Thoracic aorta (tissue), 2 donors: ENCODE measurements around the gene ANKRD40. TPM values are rescaled to one million over a fixed set of nuclear protein-coding genes. Genes with fewer than 3 reads are reported as not detected.
A peak's percentile ranks its signal among the peaks of the same experiment; 100 is the strongest.

Experiments
- ATAC-seq: fragments of 150-250 bp; one replicate; pipeline ENCODE4 v1.8.0; 2017; ENCODE audit warnings: low read depth; ENCODE audit not compliant: insufficient number of reproducible peaks, low FRiP score
- DNase-seq: peaks from one replicate; pipeline ENCODE4 v3.0.0-alpha.2; 2020; ENCODE audit warnings: low spot score
- H3K27ac ChIP-seq, 2 donors: fragments of 200-600 bp; sonication (generic); 1 replicate in 1 of 2; 2 replicates in 1 of 2; pipeline ENCODE4 v1.5.1; 2016; ENCODE audit warnings: mild to moderate bottlenecking in 2 of 2, moderate library complexity in 2 of 2
- H3K27me3 ChIP-seq: fragments of 200-600 bp; sonication (generic); replicated peaks from 2 replicates; pipeline ENCODE4 v1.6.0; 2016; ENCODE audit warnings: mild to moderate bottlenecking; ENCODE audit not compliant: insufficient read depth
- H3K36me3 ChIP-seq: fragments of 200-600 bp; sonication (generic); one replicate; pipeline ENCODE4 v1.5.1; 2016
- H3K4me1 ChIP-seq, 2 donors: fragments of 200-600 bp; sonication (generic); 1 replicate in 1 of 2; 2 replicates in 1 of 2; pipeline versions ENCODE4 v1.5.1 to v1.6.0; 2016; ENCODE audit warnings: low read depth in 2 of 2, mild to moderate bottlenecking in 1 of 2; ENCODE audit not compliant: control insufficient read depth in 1 of 2
- H3K4me3 ChIP-seq: fragments of 200-600 bp; sonication (generic); 2 replicates; pipeline ENCODE4 v1.5.1; 2016; ENCODE audit warnings: mild to moderate bottlenecking
- H3K9me3 ChIP-seq: fragments of 200-600 bp; sonication (generic); 2 replicates; pipeline ENCODE4 v1.5.1; 2016
- total RNA-seq, 2 donors: library from RNA; depleted of rRNA; stranded (reverse); fragments of >200 nt; gene quantifications; one replicate each; pipeline versions ENCODE4 v1.1.0 to v1.2.3, GENCODE V29; 2016
- TF ChIP-seq, protein P1 (sequence below): fragments of 200-600 bp; sonication (generic); IDR thresholded peaks from one replicate; pipeline ENCODE4 v1.5.1; 2019; ENCODE audit warnings: antibody characterized with exemption

The ANKRD40 gene
- total RNA-seq, 2 donors from 2014 or later, result 38.6 to 61.9 TPM

DNA sequence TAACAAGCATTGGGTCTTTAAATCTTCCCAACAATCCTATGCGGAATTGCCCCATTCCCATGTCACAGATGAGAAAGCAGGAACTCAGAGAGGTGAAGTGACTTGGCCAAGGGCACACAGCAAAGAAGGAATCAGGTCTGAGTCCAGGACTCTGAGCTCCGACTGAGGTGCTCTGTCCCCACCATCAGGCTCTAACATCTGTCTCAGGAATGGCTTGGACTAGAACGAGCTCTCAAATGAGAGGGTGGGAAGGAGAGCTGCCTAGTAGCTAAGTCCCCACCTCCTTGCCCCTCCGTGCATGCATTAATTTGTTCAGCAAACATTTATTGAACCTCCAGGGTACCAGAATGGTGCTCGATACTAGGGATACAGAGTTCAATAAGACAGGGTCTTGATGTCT lies 46.4 kb downstream of the ANKRD40 start:
- no peak for ATAC-seq
- DNase-seq, result no peak
- H3K27ac ChIP-seq, result peak overlapping the region; percentile 50 to 67
- H3K36me3 ChIP-seq, result no peaks in the 10 kb centered on the region
- TF ChIP-seq, protein P1, sequence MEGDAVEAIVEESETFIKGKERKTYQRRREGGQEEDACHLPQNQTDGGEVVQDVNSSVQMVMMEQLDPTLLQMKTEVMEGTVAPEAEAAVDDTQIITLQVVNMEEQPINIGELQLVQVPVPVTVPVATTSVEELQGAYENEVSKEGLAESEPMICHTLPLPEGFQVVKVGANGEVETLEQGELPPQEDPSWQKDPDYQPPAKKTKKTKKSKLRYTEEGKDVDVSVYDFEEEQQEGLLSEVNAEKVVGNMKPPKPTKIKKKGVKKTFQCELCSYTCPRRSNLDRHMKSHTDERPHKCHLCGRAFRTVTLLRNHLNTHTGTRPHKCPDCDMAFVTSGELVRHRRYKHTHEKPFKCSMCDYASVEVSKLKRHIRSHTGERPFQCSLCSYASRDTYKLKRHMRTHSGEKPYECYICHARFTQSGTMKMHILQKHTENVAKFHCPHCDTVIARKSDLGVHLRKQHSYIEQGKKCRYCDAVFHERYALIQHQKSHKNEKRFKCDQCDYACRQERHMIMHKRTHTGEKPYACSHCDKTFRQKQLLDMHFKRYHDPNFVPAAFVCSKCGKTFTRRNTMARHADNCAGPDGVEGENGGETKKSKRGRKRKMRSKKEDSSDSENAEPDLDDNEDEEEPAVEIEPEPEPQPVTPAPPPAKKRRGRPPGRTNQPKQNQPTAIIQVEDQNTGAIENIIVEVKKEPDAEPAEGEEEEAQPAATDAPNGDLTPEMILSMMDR, result no peak
- H3K4me3 ChIP-seq, result no peak overlapping the region
- no peaks in the 10 kb centered on the region for H3K27me3 ChIP-seq
- H3K9me3 ChIP-seq, result no peaks in the 10 kb centered on the region
- peaks cover 27 to 45% of the 10 kb centered on the region in 2 donors for H3K4me1 ChIP-seq

DNA sequence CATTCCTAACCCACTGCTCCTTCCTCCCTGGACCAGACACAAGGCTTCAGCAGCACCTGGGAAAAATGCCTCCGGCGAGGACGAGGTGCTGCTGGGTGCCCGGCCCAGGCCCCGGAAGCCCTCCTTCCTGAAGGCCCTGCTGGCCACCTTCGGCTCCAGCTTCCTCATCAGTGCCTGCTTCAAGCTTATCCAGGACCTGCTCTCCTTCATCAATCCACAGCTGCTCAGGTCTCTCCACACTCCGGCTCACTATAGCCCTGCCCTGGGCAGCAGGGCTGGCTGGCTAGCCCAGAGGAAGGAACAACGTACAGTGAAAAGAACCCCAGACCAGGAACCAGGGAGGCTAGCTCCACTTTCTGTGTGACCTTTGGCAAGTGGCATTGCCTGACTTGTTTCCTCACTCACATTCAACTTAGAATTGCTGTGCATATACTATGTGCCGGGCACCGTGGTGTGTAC lies 46.8 kb downstream of the ANKRD40 start:
- H3K27ac ChIP-seq, result peak overlapping the region; percentile 50 to 67
- no peaks in the 10 kb centered on the region for H3K27me3 ChIP-seq
- no peak overlapping the region for H3K4me3 ChIP-seq
- DNase-seq (no peak), ATAC-seq (no peak)
- no peaks in the 10 kb centered on the region for H3K36me3 ChIP-seq
- TF ChIP-seq, protein P1, result no peak
- H3K4me1 ChIP-seq, result peaks cover 27 to 45% of the 10 kb centered on the region in 2 donors
- H3K9me3 ChIP-seq, result no peaks in the 10 kb centered on the region

DNA sequence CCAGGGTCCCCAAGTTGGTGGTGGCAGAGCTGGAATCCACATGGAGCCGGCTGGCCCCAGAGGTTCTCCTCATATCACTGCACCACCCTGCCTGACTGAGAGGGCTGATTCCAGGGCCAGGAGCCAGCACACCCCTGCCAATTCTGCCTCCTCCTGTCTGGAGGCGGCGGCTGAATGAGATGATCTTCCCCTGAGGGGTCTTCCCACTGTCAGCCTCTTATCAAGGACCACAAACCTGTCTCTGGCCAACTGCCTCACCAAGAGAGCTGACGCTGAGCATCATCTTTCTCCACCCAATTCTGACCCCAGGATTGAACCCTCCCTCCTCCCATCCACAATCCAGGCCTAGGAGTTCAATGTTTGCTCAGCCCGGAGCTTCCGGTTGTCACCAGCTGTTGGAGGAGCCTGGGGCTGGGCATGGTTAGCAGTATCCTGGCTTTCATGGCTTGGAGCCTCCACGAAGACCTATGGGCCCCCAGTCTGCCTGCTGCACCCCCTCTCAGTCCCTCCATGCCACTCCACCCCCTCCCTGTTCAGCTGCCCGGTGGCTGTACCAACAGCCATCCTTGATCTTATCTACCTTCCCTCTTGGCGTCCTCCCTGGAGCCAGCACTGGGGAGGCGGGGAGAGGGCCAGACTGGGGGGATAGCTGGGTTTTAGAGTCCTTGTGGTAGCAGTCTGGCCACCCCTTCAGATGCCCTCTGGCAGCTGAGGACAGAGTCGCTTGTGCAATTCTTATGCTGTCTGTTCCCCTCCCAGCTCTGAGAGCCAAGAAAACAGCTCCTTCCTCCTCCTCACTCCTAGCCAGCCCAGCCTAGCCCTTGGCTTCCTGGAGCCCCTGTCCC lies 47.5 kb downstream of the ANKRD40 start:
- Histone ChIP-seq H3K9me3 (no peaks in the 10 kb centered on the region), H3K36me3 (no peaks in the 10 kb centered on the region), H3K27me3 (no peaks in the 10 kb centered on the region), H3K27ac (peak overlapping the region; percentile 50 to 67), H3K4me3 (no peak overlapping the region), H3K4me1 (peaks cover 27 to 45% of the 10 kb centered on the region in 2 donors)
- DNase-seq (no peak), ATAC-seq (no peak)
- TF ChIP-seq, protein P1, result no peak

DNA sequence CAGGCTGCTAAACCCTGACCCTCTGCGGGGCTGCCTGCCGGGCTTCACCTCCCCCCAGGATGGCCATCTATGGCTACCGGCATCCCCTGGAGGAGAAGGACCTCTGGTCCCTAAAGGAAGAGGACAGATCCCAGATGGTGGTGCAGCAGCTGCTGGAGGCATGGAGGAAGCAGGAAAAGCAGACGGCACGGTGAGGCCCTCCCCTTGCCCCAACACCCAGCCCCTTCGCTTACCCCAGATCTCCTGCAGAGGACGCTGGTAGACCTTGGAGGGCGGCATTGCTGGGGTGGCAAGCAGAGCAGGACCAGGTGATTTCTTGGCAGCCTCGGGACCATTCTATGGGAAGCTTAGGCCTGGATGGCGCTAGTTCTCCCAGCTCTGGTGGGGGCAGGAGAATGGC lies 48.5 kb downstream of the ANKRD40 start:
- no peak for DNase-seq
- ATAC-seq, result no peak
- Histone ChIP-seq H3K9me3 (no peaks in the 10 kb centered on the region), H3K27me3 (no peaks in the 10 kb centered on the region), H3K36me3 (no peaks in the 10 kb centered on the region), H3K4me1 (peaks cover 27 to 45% of the 10 kb centered on the region in 2 donors), H3K4me3 (no peak overlapping the region), H3K27ac (peak overlapping the region; percentile 50 to 67)
- TF ChIP-seq, protein P1, result no peak

DNA sequence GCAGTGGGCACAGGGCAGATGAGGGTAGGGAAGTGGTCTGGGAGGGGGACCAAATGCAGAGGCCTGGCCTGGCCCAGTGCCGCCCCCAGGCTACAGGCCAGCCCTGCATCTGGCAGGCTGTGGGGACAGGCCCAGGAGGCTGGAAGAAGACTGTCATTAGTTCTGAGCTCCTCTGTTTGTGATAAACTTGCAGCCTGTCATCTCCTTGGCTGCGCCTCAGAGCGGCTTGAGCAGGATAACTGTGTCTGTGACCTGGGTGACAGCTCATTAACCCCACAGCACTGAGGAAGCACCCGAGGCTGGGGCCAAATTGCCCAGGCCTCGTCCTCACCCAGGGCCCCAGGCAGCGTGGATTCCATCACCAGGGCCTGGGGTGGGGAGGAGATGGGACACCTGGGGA lies 49.1 kb downstream of the ANKRD40 start:
- Histone ChIP-seq H3K27ac (no peak overlapping the region), H3K9me3 (no peaks in the 10 kb centered on the region), H3K36me3 (no peaks in the 10 kb centered on the region), H3K27me3 (no peaks in the 10 kb centered on the region), H3K4me3 (no peak overlapping the region), H3K4me1 (peaks cover 27 to 45% of the 10 kb centered on the region in 2 donors)
- TF ChIP-seq, protein P1, result no peak
- no peak for ATAC-seq
- no peak for DNase-seq
